GM18870 (cell line): Measurements from ENCODE around the gene ANKMY2.
"Not testable (repeated sequence)": the region's sequence is repeated elsewhere in the genome, so short reads cannot be mapped to it uniquely, and the experiment has no call there.

Source experiments
- ATAC-seq: cut with Tn5 transposase; IDR thresholded peaks from one replicate; pipeline ENCODE4 v1.9.1; 2021; ENCODE audit warnings: moderate library complexity; ENCODE audit not compliant: unreplicated experiment

ANKMY2 gene

GRCh38 chr7:16659854-16660497 lies 14.4 kb upstream of the ANKMY2 start:
- not testable (repeated sequence) for ATAC-seq

DNA sequence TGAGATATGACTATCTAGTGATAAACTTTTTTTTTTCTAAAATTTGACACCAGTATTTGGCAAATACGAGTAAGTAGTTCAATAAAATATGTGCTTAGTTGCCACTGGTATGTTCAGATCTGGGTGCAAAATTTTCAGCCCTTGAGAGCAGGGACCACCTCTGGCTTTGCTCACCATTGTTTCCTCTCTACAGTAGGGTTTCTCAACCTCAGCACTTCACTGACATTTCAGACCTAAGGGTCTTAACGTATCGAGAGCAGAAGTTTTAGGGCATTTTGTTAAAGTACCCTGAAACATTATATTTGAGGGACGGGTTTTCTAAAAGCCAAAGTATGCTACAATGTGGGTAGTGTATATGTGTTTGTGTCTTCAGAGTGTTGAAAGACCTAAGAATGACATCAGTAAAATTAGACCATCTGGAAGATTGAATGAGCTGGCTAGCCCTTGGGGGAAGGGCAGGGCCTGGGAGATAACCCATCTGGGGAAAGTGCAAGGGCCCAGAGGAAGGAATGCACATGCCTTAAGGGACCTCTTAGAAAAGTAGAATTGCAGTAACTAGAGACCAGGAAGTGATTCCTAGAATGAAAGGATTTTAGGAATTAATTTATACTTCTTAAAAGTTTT lies 12.2 kb upstream of the ANKMY2 start:
- ATAC-seq, result no peak

- no peak for ATAC-seq
Observed at GRCh38 chr7:16656141-16656540, 10.6 kb upstream of the ANKMY2 start.

DNA sequence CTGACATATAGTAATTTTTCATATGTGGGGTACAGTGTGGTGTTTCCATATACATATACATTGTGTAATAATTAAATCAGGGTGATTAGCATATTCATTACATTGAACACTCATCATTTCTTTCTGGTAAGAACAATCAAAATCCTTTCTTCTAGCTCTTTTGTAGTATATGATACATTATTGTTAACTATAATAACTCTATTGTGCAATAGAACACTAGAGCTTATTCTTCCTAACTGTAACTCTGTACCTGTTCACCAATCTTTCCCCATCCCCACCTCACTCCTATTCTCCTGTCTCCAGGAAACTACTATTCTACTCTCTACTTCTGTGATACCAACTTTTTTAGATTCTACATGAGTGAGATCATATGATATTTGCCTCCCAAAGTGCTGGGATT lies 9.8 kb upstream of the ANKMY2 start:
- no peak for ATAC-seq

GRCh38 chr7:16652888-16653287 lies 7.3 kb upstream of the ANKMY2 start:
- no peak for ATAC-seq

DNA sequence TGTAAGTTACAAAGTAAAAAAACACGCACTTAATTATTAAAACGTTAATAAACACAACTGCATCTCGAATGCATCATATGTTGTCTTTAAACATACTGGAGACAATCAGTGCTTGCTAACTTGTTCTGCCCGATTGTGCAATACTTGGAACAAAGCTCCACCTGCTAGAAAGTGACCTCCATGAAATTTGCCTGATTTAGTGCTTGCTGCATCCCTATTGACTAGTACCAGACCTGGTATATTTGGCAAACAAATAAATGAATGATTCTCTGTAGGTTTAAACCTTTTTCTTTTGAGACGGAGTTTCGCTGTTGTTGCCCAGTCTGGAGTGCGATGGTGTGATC lies 6.7 kb upstream of the ANKMY2 start:
- no peak for ATAC-seq

GRCh38 chr7:16651396-16652239 lies 6.1 kb upstream of the ANKMY2 start:
- ATAC-seq, result no peak

DNA sequence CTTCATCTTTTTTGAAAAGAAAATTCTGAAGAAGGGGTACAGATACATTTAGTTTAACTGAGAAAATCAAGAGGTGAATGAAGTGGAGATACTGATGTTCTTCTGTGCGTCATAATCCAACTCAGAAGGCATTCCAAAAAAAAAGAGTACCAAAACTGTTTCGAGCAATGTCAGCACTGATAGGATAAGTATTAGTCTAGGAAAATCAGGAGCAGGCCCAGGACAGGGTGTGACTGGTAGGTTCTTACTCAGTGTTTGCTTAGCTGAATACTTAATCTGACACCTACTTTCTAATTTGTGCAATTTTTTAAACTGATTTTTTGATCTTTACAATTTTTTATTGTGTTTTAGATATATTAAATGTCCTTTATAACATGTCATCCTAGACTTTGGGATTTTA lies 4.7 kb upstream of the ANKMY2 start:
- no peak for ATAC-seq

DNA sequence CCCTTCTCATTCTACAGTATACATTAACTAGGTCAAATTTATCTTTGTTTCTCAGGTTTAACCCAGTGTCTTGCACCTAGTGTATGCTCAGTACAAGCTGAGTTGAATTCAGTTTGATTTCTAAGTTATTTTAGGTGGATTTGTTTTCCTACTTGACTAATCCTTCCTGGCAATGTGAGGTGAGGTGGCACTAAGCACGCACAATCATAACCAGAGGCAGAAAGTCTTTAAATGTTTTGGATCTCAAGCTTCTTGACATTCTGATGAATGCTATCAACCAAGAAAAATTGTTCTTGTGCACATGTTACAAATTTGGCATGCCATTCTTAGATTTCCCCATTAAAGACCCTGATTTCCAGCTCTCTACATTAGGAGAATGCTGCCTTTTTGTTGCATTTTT lies 3.6 kb upstream of the ANKMY2 start:
- no peak for ATAC-seq

- no peak for ATAC-seq
Observed at GRCh38 chr7:16648551-16648950, 3.0 kb upstream of the ANKMY2 start.

DNA sequence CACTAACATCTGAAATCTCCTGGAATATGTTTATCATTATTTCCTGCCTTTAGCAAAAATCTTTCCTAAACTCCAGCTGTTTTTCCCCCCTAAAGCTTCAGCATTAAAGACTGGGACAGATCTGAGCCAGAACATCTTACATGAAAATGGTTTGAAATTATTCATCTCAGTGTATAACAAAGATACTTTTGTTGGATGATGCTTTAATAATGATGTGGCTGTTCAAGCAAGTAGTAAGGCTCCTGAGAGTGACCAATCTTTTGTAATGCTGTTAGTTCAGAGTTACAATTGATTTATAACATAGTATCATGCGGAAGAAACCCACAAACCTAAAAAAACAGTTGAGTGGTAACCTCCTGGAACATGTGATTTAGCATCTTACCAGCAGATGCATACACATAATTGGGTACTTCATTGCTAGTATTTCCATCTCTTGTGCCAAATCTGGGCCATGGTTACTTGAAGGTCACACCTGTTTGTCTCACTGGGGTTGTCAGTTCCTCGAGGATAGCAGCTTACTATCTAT lies 1.9 kb upstream of the ANKMY2 start:
- no peak for ATAC-seq

DNA sequence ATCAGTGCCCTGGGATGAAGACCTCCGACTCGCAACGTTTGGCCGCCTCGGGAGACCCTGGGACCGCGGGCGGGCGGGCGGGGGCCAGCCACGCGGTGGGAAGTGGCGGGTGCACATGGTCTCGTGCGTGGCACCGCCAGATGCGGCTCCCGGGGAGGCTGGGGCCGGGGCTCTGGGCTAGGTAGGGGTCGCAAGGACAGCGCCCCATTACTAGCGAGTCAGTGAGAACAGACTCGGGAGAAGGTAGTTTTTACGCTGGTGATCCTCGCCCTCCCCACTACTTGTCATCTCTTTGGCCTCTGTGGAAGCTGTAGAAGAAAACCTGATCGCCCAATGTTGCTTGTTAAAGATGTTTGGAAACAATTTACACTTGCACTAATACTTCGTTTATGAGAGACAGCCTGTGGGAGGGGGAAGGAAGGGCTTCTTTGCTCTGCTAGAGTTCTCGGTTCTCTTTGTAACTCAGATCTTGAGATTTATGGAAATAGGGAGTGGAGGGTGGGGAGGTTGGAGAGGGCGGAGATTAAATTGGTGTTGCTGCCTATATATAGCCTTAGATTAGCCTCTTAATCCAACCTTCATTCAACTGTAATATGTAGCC lies 1.0 kb upstream of the ANKMY2 start:
- no peak for ATAC-seq

GRCh38 chr7:16644636-16645592 lies 640 bp downstream of the ANKMY2 start:
- ATAC-seq, result no peak

DNA sequence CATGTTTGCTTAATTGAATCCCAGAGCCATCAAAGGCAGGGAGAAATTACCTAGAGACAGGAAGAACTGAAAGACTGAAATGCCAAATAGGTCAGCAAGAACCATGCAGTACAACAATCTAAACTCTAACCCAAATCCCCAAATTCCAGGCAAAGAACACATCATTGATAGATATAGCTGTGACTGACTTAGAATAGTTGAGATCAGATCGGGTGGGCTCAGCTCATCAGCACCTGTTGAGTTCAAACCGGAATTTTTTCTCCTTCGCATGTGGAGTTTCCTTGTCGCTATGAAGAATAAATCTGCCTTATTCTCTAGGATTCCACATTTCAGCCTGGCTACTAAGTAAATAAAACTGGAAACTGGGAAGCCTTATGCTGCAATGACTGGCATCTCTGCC lies 1.4 kb downstream of the ANKMY2 start:
- no peak for ATAC-seq

DNA sequence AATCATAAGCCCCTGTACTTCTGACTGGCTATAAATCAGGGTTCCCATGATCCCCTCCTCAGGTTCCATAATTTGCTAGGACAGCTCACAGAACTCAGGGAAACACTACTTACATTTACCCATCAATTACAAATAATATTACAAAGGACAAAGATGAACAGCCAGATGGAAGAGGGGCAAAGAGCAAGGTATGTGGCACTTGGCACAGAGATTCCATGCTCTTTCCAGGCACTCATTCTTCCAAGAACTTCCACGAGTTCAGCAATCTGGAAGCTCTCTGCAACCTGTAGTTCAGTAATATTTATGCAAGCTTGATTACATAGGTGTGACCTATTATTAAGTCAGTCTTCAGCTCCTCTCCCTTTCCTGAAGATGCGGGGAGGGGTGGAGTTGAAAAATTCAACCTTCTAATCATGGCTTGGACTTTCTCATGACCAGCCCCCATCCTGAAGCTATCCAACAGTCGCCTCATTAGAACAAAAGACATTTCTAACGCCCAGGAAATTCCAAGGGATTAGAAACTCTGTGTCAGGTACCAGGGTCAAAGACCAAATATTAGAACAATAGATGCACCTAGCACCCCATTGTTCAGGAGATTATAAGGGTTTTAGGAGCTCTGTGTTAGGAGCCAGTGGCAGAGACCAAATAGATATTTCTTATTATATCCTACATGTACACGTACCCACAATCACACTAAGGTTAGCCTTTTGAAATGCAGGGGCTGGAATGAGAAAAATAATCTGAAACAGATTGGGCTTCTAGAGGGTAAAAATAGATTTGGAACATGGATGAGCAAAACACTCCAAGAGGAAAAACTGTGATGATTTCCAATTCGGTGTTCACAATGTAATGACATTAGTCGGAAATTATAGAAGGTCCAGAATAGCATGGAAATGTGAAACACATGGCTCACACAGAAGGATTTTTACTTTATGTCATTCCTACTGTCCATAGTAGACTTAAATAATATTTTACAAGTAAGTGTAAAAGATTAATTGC lies 7.0 kb downstream of the ANKMY2 start:
- ATAC-seq, result no peak

- no peak for ATAC-seq
Observed at GRCh38 chr7:16637379-16637778, 8.2 kb downstream of the ANKMY2 start.

DNA sequence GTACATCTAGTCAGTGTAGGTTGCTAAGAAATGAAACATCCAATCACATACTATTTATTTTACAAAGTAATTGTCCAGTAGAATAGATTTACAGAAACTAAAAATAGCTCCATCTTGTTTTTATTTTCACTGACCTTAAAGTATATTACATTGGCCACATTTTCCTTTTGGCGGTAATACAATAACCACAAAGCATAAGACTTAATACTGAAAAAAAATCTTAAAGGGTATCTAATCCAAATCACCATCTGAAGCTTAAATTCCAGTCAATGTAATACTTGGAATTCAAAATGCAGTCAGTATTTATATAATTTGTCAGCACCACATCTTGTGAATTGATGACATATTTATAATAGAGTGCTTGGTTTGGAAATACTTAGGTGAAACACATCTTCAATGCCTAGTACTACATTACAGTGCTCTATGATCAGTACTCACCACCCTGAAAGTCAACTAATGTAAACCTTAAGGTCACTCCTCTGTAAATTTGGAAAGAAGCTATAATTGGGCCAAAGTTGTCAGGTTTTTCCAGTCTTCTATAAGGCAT lies 8.9 kb downstream of the ANKMY2 start:
- ATAC-seq, result no peak

DNA sequence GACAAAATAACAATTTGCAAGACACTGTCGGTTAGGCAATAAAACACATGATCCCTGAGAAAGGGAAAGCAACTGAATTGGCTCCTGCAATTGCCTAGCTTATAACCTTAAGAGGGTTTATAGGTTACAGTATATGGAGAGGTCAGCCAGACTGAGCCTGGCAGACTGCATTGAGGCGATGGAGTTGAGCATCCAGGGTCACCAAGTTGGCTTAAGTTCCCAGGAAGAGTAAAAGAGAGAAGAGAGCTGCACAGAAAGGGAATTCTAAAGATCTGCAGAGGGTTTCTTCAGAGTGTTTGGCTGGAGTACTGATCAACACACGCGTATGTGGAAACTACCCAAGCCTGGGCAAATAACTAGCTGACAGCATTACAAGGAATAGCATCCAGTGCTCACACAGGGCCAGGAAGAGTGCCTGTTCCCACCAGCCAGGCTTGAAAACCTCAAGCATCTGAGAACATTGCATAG lies 11.2 kb downstream of the ANKMY2 start:
- ATAC-seq, result no peak

- no peak for ATAC-seq
Observed at GRCh38 chr7:16630654-16631053, 14.9 kb downstream of the ANKMY2 start.
